ENCODE measurements around the gene ZNF276.

DNA sequence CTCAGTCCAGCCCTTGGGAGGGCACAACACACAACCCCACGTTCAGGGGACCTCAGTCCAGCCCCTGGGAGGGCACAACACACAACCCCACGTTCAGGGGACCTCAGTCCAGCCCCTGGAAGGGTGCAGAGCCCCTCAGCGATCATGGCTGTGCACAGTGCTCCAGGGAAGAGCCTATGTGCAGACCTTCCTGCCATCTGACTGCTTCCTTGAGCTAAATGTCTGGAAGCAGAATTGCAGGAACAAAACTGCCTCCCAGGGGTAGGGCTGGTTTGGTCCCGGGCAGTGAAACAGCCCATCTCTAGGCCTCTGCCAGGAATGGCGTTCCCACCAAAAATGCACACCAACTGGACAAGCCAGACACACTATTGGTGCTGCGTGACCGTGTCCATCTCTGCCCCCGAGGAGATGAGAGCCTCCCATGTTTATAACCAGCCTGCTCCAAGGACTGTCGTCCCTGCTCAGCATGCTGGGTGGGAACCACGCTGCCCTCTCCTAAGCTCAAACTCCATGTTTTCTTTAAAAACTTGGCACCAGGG is 44.0 kb downstream of the ZNF276 start:
- TF ChIP-seq, protein P1, sequence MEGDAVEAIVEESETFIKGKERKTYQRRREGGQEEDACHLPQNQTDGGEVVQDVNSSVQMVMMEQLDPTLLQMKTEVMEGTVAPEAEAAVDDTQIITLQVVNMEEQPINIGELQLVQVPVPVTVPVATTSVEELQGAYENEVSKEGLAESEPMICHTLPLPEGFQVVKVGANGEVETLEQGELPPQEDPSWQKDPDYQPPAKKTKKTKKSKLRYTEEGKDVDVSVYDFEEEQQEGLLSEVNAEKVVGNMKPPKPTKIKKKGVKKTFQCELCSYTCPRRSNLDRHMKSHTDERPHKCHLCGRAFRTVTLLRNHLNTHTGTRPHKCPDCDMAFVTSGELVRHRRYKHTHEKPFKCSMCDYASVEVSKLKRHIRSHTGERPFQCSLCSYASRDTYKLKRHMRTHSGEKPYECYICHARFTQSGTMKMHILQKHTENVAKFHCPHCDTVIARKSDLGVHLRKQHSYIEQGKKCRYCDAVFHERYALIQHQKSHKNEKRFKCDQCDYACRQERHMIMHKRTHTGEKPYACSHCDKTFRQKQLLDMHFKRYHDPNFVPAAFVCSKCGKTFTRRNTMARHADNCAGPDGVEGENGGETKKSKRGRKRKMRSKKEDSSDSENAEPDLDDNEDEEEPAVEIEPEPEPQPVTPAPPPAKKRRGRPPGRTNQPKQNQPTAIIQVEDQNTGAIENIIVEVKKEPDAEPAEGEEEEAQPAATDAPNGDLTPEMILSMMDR (IDR thresholded peaks at IDR 0.05) = no peak
- TF ChIP-seq POLR2A (IDR thresholded peaks at IDR 0.05) = no peak
